NCI-H1694 treated with DMSO at 0.1 percent for 48 hours (cell line): ENCODE measurements around the gene GPC1.
"Not testable (repeated sequence)": the region's sequence is repeated elsewhere in the genome, so short reads cannot be mapped to it uniquely, and the experiment has no call there.

Source experiments
- DNase-seq: peaks from one replicate; lab custom pipeline; 2025; lab: John Stamatoyannopoulos, UW

GPC1 gene

GRCh38 chr2:240468303-240469238 is 33.1 kb downstream of the GPC1 start:
- DNase-seq: no peak

- no peak for DNase-seq
Observed at GRCh38 chr2:240469239-240469636, 33.8 kb downstream of the GPC1 start.

GRCh38 chr2:240469740-240470139 is 34.3 kb downstream of the GPC1 start:
- DNase-seq: no peak

GRCh38 chr2:240472078-240472790 is 36.8 kb downstream of the GPC1 start:
- no peak for DNase-seq

GRCh38 chr2:240473211-240473610 is 37.7 kb downstream of the GPC1 start:
- DNase-seq: no peak

GRCh38 chr2:240477916-240478315 is 42.5 kb downstream of the GPC1 start:
- no peak for DNase-seq

- DNase-seq: no peak
Observed at GRCh38 chr2:240478346-240479110, 43.1 kb downstream of the GPC1 start.

DNA sequence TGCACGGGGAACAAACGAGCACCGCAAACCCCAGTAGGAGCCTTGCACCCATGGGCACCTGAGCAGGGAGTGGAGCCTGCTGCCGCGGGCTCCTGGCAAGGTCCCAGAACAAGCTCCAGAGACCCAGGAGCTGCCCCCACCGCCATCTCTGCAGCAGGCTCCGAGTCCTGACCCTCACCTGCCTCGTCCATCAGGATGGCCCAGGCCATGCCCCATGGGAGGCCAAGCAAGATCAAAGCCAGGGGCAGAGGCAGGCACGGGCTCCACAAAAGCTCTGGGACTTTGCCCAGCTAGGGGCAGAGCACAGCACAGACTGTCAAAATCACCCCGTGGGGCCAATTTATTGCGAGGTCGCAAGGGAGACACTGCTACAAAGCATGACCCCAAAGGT is 43.6 kb downstream of the GPC1 start:
- no peak for DNase-seq

DNA sequence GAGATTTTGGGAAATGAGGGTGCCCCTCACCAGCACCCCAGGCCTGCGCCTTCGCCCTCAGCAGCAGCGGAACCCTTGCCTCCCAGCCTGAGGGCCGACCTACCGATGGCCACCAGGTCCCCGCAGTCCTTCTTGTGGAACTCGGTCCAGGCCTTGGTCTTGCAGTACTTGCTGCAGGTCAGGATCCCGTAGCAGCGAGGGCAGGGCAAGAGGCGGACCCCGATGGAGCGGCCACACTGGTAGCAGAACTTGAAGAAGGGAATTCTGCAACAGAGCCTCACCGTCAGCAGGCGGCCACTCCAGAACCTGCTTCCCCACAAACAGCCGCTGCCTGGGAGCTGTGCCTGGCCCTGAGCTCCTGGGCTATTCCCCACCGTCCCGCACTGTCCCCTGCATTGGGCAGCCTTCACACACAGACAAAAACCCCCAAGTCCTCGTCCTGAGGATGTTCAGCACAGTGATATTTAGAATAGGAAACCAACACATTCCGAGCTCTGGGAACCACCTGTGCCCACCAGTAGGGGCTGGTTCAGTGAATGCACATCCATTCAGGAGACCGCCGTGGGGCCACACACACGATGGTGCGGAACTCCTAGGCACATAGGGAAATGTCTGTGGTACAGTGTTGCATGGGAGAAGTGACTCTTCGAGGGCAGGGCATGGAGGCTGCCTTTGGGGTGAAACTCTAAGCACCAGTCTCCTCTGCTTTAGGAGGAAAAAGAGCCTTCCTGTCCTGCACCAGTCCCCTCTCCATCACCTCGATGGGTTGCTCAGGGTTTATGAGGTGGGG is 45.6 kb downstream of the GPC1 start:
- no peak for DNase-seq

GRCh38 chr2:240481720-240482119 is 46.3 kb downstream of the GPC1 start:
- no peak for DNase-seq

GRCh38 chr2:240482141-240482540 is 46.7 kb downstream of the GPC1 start:
- DNase-seq: no peak

DNA sequence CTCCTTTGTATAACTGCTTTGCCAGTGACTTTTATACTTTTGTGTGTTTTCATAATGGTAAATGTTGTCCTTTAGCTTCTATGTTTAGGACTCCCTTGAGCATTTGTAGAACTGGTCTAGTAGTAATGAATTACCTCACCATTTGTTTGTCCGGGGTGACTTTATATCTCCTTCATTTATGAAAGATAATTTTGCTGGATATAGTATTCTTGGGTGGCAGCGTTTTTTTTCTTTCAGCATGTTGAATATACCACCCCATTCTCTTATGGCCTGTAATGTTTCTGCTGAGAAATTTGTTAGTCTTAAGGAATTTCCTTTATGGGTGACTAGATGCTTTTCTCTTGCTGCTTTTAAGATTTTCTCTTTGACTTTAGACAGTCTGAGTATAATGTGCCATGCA is 56.0 kb downstream of the GPC1 start:
- DNase-seq: no peak

- DNase-seq: no peak
Observed at GRCh38 chr2:240494194-240494793, 58.8 kb downstream of the GPC1 start.

DNA sequence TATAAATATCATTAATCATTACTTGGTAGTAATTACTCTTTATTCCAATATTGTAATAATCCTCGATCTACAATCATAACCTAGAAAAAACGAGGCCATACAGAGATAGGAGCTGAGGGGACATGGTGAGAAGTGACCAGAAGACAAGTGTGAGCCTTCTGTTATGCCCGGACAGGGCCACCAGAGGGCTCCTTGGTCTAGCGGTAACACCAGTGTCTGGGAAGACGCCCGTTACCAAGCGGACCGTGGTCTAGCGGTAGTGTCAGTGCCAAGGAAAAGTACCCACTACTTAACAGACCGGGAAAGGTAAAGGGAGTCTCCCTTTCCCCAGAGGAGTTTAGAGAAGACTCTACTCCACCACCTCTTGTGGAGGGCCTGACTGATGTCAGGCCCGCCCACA is 59.5 kb downstream of the GPC1 start:
- DNase-seq: not testable (repeated sequence)

GRCh38 chr2:240497082-240497481 is 61.6 kb downstream of the GPC1 start:
- not testable (repeated sequence) for DNase-seq

DNA sequence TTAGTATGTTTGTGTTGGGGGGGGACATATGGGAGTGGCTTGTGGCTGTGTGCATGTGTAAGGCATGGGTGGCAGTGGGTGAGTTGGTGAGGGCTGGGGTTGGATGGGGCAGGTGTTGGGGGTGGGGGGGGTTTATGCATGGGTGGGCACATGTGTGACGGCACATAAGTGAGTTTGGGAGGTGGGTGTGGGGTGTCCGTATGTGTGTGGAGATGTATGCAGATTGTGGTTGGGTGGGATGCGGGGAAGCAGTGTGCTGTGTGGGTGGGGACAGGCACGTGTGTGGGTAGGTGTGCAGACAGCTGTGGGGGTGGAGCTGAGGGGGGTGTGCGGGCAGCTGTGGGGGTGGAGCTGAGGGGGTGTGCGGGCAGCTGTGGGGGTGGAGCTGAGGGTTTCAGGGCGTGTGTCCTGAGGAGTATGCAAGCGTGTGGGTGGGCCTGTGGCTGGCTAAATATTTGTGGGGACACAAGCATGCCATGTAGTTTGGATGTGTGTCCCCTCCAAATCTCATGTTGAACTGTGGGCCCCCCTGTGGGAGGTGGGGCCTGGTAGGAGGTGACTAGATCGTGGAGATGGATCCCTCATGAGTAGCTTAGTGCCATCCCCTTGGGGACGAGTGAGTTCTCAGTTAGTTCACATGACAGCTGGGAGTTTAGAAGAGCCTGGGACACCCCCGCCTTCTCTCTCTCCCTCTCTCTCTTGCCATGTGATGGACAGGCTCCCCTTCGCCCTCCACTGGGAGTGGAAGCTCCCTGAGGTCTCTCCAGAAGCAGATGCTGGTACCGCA is 62.9 kb downstream of the GPC1 start:
- no peak for DNase-seq

- no peak for DNase-seq
Observed at GRCh38 chr2:240498958-240499260, 63.4 kb downstream of the GPC1 start.

- DNase-seq: no peak
Observed at GRCh38 chr2:240499309-240500301, 64.1 kb downstream of the GPC1 start.
